ENCODE results near the gene ZBED1. TPM values are rescaled to one million over a fixed set of nuclear protein-coding genes. Genes with fewer than 3 reads are reported as not detected.
"Not testable (repeated sequence)": the region's sequence is repeated elsewhere in the genome, so short reads cannot be mapped to it uniquely, and the experiment has no call there.

ZBED1 gene
- total and polyA plus RNA-seq, 4 donors, result 15.9 to 49.0 (median 26.9) TPM

GRCh38 chrX:2507904-2508627 lies 7.3 kb upstream of the ZBED1 start:
- Histone ChIP-seq H3K27ac (ENCODE audit: low read depth in 1 of 2, low read length in 2 of 2) (no peak overlapping the region), H3K27me3 (ENCODE audit: control insufficient read depth in 4 of 4, insufficient read depth in 4 of 4, low read length in 3 of 4) (no peaks in the 10 kb centered on the region), H3K9me3 (ENCODE audit: control insufficient read depth in 4 of 4, low read length in 3 of 4) (no peaks in the 10 kb centered on the region), H3K9ac (ENCODE audit: low read depth in 1 of 2, low read length in 2 of 2) (no peak overlapping the region), H3K4me3 (ENCODE audit: low read depth in 1 of 3, low read length in 3 of 3) (no peak overlapping the region), H3K4me1 (ENCODE audit: control insufficient read depth in 4 of 4, insufficient read depth in 4 of 4, low read length in 3 of 4) (no peaks in the 10 kb centered on the region), H3K36me3 (ENCODE audit: control insufficient read depth in 4 of 4, insufficient read depth in 3 of 4, low read depth in 1 of 4, low read length in 3 of 4) (no peaks in the 10 kb centered on the region)
- no peak for TF ChIP-seq JUND (IDR thresholded peaks at IDR 0.05)
- no peak for TF ChIP-seq RXRA (IDR thresholded peaks at IDR 0.05)
- TF ChIP-seq ZBTB33 (IDR thresholded peaks at IDR 0.05), result no peak
- TF ChIP-seq EGR1 (IDR thresholded peaks at IDR 0.05; ENCODE audit: low read depth in 2 of 2), result no peak
- 76% methylated on average over 8 of the region's 8 CpGs for WGBS
- DNase-seq (ENCODE audit: low spot score), result no peak

- TF ChIP-seq CTCF (IDR thresholded peaks at IDR 0.05; ENCODE audit: low read depth, low read length, missing input control) (no peak), NR2F2 (IDR thresholded peaks at IDR 0.05) (no peak), EGR1 (IDR thresholded peaks at IDR 0.05; ENCODE audit: low read depth in 2 of 2) (no peak), JUND (IDR thresholded peaks at IDR 0.05) (no peak), FOXA2 (IDR thresholded peaks at IDR 0.05) (no peak), TAF1 (conservative IDR thresholded peaks at IDR 0.05) (no peak), MAX (IDR thresholded peaks at IDR 0.05) (no peak), RXRA (IDR thresholded peaks at IDR 0.05) (no peak)
- Histone ChIP-seq H3K4me1 (ENCODE audit: control insufficient read depth in 4 of 4, insufficient read depth in 4 of 4, low read length in 3 of 4) (peaks cover 0 to 2% (median 0%) of the 10 kb centered on the region in 4 donors), H3K36me3 (ENCODE audit: control insufficient read depth in 4 of 4, insufficient read depth in 3 of 4, low read depth in 1 of 4, low read length in 3 of 4) (no peaks in the 10 kb centered on the region), H3K9ac (ENCODE audit: low read depth in 1 of 2, low read length in 2 of 2) (no peak overlapping the region), H3K4me3 (ENCODE audit: low read depth in 1 of 3, low read length in 3 of 3) (no peak overlapping the region), H3K9me3 (ENCODE audit: control insufficient read depth in 4 of 4, low read length in 3 of 4) (no peaks in the 10 kb centered on the region), H3K27ac (ENCODE audit: low read depth in 1 of 2, low read length in 2 of 2) (no peak overlapping the region), H3K27me3 (ENCODE audit: control insufficient read depth in 4 of 4, insufficient read depth in 4 of 4, low read length in 3 of 4) (no peaks in the 10 kb centered on the region)
- WGBS, result 90% methylated on average over 3 of the region's 3 CpGs
- DNase-seq (ENCODE audit: low spot score), result no peak
These were observed 6.4 kb upstream of the ZBED1 start for GRCh38 chrX:2507196-2507595.

- not testable (repeated sequence) for H3K4me1 ChIP-seq (ENCODE audit: control insufficient read depth in 4 of 4, insufficient read depth in 4 of 4, low read length in 3 of 4); H3K27me3 ChIP-seq (ENCODE audit: control insufficient read depth in 4 of 4, insufficient read depth in 4 of 4, low read length in 3 of 4); H3K36me3 ChIP-seq (ENCODE audit: control insufficient read depth in 4 of 4, insufficient read depth in 3 of 4, low read depth in 1 of 4, low read length in 3 of 4); H3K4me3 ChIP-seq (ENCODE audit: low read depth in 1 of 3, low read length in 3 of 3); H3K9ac ChIP-seq (ENCODE audit: low read depth in 1 of 2, low read length in 2 of 2); H3K9me3 ChIP-seq (ENCODE audit: control insufficient read depth in 4 of 4, low read length in 3 of 4); DNase-seq (ENCODE audit: low spot score); H3K27ac ChIP-seq (ENCODE audit: low read depth in 1 of 2, low read length in 2 of 2)
- WGBS, result 92% methylated on average over 8 of the region's 8 CpGs
These were observed 4.6 kb upstream of the ZBED1 start for GRCh38 chrX:2505341-2505740.
